Keratinocyte (primary cell): ENCODE data around the gene CHD9.

Source experiments
- EZH2 ChIP-seq: IDR thresholded peaks from one replicate; pipeline ENCODE4 v1.6.1; 2012; ENCODE audit warnings: inconsistent platforms, mild to moderate bottlenecking, low read length, moderate library complexity
- TF ChIP-seq, protein P1 (sequence below), 3 experiments: IDR thresholded peaks in 1 of 3; conservative IDR thresholded peaks in 1 of 3; optimal IDR thresholded peaks in 1 of 3; 2 replicates in 2 of 3; 3 replicates in 1 of 3; pipeline versions ENCODE3 to v1.5.1; 2011; ENCODE audit warnings: low read length in 3 of 3, mild to moderate bottlenecking in 3 of 3, moderate library complexity in 2 of 3, control low read depth in 1 of 3, inconsistent platforms in 1 of 3; ENCODE audit not compliant: insufficient read depth in 2 of 3; ENCODE audit errors: extremely low read depth in 1 of 3

DNA sequence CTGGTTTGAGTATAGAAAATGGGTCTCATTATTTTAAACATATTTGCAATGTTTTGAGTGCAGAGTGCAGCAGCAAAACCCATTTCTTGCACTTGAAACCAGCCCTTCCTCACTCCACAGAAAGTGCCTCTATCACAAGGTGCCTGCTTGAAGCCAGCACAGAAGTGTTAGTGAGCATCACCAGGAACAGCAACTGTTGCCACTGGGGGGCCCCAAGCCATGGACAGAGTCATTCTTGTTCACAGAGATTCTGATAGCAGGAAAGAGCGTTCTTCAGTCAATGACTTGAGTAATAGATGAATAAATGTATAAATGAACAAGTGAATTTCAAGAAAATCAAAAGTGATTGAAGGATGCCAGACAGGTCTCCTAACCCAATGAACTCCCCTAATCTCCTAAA is 47.7 kb upstream of the CHD9 start:
- TF ChIP-seq, protein P1, sequence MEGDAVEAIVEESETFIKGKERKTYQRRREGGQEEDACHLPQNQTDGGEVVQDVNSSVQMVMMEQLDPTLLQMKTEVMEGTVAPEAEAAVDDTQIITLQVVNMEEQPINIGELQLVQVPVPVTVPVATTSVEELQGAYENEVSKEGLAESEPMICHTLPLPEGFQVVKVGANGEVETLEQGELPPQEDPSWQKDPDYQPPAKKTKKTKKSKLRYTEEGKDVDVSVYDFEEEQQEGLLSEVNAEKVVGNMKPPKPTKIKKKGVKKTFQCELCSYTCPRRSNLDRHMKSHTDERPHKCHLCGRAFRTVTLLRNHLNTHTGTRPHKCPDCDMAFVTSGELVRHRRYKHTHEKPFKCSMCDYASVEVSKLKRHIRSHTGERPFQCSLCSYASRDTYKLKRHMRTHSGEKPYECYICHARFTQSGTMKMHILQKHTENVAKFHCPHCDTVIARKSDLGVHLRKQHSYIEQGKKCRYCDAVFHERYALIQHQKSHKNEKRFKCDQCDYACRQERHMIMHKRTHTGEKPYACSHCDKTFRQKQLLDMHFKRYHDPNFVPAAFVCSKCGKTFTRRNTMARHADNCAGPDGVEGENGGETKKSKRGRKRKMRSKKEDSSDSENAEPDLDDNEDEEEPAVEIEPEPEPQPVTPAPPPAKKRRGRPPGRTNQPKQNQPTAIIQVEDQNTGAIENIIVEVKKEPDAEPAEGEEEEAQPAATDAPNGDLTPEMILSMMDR (optimal IDR thresholded peaks at IDR 0.05 in 1 of 3, IDR thresholded peaks at IDR 0.05 in 1 of 3, conservative IDR thresholded peaks at IDR 0.05 in 1 of 3; ENCODE audit: extremely low read depth in 1 of 3, insufficient read depth in 2 of 3, low read length in 3 of 3) = peak in 1 of 3 experiments; percentile 19
- TF ChIP-seq EZH2 = no peak
